A549 (cell line): ENCODE results near the gene PLCB3.

ENCODE experiments used
- CHD2 ChIP-seq: fragments of 150-350 bp; IDR thresholded peaks from 2 replicates; pipeline ENCODE4 v1.6.1; 2014; ENCODE audit warnings: low read length; ENCODE audit not compliant: partially characterized antibody
- KDM5A ChIP-seq: fragments of 200-600 bp; sonication (generic); IDR thresholded peaks from 2 replicates; pipeline ENCODE4 v1.6.1; 2016; ENCODE audit warnings: antibody characterized with exemption, mild to moderate bottlenecking
- NFE2L2 ChIP-seq: fragments of 150-350 bp; conservative IDR thresholded peaks from 2 replicates; pipeline ENCODE4 v1.6.1; 2014; ENCODE audit warnings: low read length
- POLR2A ChIP-seq: IDR thresholded peaks from 2 replicates; pipeline ENCODE4 v1.6.1; 2012; ENCODE audit warnings: mild to moderate bottlenecking, low read length
- RAD21 ChIP-seq, 2 experiments: fragments of >200 bp in 1 of 2; sonication (Bioruptor Twin) in 1 of 2; formaldehyde crosslinking in 1 of 2; IDR thresholded peaks in 1 of 2; conservative IDR thresholded peaks in 1 of 2; 2 replicates in 1 of 2; 3 replicates in 1 of 2; pipeline ENCODE4 v1.6.1; 2012 to 2018; ENCODE audit warnings: inconsistent platforms in 1 of 2
- TF ChIP-seq, protein P1 (sequence below): fragments of 200-600 bp; sonication (generic); IDR thresholded peaks from 2 replicates; pipeline ENCODE4 v1.6.1; 2016; ENCODE audit warnings: antibody characterized with exemption, mild to moderate bottlenecking, moderate library complexity
- TF ChIP-seq, protein P2 (sequence below): fragments of >200 bp; sonication (Bioruptor Twin); formaldehyde crosslinking; IDR thresholded peaks from 3 replicates; pipeline ENCODE4 v1.5.1; 2016
- TF ChIP-seq, protein P3 (sequence below): fragments of 450-650 bp; IDR thresholded peaks from 2 replicates; pipeline ENCODE4 v1.6.1; 2014; ENCODE audit warnings: antibody characterized with exemption
- TF ChIP-seq, protein P4 (sequence below): fragments of 250-450 bp; sonication (Bioruptor Pico); IDR thresholded peaks from 2 replicates; pipeline ENCODE4 v1.5.0; 2021; ENCODE audit warnings: mild to moderate bottlenecking, moderate library complexity, borderline replicate concordance

DNA sequence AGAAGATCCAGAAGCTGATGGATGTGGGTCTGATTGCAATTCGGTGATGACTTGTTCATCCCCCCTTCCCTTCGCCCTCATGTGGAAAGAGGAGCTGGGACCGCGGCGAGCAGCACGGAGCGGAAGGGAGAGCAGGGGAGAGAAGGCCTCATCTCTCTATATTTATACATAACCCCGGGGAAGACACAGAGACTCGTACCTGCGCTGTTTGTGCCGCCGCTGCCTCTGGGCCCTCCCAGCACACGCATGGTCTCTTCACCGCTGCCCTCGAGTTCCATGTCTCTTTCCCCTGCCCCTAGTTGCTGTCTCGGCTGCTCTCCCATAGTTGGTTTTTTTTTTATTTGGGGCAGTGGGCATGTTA lies 47.3 kb upstream of the PLCB3 start:
- TF ChIP-seq POLR2A = no peak
- TF ChIP-seq, protein P1, sequence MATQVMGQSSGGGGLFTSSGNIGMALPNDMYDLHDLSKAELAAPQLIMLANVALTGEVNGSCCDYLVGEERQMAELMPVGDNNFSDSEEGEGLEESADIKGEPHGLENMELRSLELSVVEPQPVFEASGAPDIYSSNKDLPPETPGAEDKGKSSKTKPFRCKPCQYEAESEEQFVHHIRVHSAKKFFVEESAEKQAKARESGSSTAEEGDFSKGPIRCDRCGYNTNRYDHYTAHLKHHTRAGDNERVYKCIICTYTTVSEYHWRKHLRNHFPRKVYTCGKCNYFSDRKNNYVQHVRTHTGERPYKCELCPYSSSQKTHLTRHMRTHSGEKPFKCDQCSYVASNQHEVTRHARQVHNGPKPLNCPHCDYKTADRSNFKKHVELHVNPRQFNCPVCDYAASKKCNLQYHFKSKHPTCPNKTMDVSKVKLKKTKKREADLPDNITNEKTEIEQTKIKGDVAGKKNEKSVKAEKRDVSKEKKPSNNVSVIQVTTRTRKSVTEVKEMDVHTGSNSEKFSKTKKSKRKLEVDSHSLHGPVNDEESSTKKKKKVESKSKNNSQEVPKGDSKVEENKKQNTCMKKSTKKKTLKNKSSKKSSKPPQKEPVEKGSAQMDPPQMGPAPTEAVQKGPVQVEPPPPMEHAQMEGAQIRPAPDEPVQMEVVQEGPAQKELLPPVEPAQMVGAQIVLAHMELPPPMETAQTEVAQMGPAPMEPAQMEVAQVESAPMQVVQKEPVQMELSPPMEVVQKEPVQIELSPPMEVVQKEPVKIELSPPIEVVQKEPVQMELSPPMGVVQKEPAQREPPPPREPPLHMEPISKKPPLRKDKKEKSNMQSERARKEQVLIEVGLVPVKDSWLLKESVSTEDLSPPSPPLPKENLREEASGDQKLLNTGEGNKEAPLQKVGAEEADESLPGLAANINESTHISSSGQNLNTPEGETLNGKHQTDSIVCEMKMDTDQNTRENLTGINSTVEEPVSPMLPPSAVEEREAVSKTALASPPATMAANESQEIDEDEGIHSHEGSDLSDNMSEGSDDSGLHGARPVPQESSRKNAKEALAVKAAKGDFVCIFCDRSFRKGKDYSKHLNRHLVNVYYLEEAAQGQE = no peak
- no peak for TF ChIP-seq KDM5A
- no peak for TF ChIP-seq RAD21 (conservative IDR thresholded peaks at IDR 0.05 in 1 of 2, IDR thresholded peaks at IDR 0.05 in 1 of 2)
- TF ChIP-seq, protein P2, sequence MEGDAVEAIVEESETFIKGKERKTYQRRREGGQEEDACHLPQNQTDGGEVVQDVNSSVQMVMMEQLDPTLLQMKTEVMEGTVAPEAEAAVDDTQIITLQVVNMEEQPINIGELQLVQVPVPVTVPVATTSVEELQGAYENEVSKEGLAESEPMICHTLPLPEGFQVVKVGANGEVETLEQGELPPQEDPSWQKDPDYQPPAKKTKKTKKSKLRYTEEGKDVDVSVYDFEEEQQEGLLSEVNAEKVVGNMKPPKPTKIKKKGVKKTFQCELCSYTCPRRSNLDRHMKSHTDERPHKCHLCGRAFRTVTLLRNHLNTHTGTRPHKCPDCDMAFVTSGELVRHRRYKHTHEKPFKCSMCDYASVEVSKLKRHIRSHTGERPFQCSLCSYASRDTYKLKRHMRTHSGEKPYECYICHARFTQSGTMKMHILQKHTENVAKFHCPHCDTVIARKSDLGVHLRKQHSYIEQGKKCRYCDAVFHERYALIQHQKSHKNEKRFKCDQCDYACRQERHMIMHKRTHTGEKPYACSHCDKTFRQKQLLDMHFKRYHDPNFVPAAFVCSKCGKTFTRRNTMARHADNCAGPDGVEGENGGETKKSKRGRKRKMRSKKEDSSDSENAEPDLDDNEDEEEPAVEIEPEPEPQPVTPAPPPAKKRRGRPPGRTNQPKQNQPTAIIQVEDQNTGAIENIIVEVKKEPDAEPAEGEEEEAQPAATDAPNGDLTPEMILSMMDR = no peak
- TF ChIP-seq, protein P3, sequence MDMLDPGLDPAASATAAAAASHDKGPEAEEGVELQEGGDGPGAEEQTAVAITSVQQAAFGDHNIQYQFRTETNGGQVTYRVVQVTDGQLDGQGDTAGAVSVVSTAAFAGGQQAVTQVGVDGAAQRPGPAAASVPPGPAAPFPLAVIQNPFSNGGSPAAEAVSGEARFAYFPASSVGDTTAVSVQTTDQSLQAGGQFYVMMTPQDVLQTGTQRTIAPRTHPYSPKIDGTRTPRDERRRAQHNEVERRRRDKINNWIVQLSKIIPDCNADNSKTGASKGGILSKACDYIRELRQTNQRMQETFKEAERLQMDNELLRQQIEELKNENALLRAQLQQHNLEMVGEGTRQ = no peak
- TF ChIP-seq NFE2L2 = no peak
- no peak for TF ChIP-seq CHD2
- TF ChIP-seq, protein P4, sequence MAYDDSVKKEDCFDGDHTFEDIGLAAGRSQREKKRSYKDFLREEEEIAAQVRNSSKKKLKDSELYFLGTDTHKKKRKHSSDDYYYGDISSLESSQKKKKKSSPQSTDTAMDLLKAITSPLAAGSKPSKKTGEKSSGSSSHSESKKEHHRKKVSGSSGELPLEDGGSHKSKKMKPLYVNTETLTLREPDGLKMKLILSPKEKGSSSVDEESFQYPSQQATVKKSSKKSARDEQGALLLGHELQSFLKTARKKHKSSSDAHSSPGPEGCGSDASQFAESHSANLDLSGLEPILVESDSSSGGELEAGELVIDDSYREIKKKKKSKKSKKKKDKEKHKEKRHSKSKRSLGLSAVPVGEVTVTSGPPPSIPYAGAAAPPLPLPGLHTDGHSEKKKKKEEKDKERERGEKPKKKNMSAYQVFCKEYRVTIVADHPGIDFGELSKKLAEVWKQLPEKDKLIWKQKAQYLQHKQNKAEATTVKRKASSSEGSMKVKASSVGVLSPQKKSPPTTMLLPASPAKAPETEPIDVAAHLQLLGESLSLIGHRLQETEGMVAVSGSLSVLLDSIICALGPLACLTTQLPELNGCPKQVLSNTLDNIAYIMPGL = no peak
